HepG2 (cell line): ENCODE measurements around the gene ABAT. TPM values are rescaled to one million over a fixed set of nuclear protein-coding genes. Genes with fewer than 3 reads are reported as not detected.

Experiments used
- ATAC-seq: fragments of 200-7000 bp; cut with Tn5 transposase; 3 replicates; pipeline ENCODE4 v1.9.1; 2020; ENCODE audit warnings: mild to moderate bottlenecking, moderate library complexity
- BruUV-seq: library from RNA; stranded (reverse); fragments of 400-500 nt; replicated peaks from 2 replicates; lab custom pipeline; 2021; lab: Mats Ljungman, UMichigan
- CTCF ChIA-PET: fragments of 300-600 bp; formaldehyde crosslinking; extraction: SDS; loops from one replicate; lab custom pipeline; 2021; ENCODE audit warnings: low total read pairs, inconsistent platforms, low intra/inter-chr PET ratio; lab: Yijun Ruan, JAX
- POLR2A ChIA-PET: fragments of 350-600 bp; sonication (Branson Sonifier 250); formaldehyde crosslinking; loops from one replicate; lab custom pipeline; 2020; ENCODE audit warnings: antibody characterized with exemption, inconsistent platforms; lab: Yijun Ruan, JAX
- DNase-seq: peaks from one replicate; pipeline ENCODE4 v3.0.0-alpha.2; 2015; ENCODE audit warnings: low spot score
- FAIRE-seq: peaks from 3 replicates; lab custom pipeline; 2011; peaks lifted over from hg19 to GRCh38; lab: Jason Lieb, UNC
- H2AFZ ChIP-seq: one replicate; pipeline ENCODE4 v1.6.1; 2011; ENCODE audit warnings: low read length, inconsistent platforms
- H3K27ac ChIP-seq: fragments of 300-600 bp; 3 replicates; pipeline ENCODE4 v1.8.0; 2011; ENCODE audit warnings: mixed run types, mild to moderate bottlenecking, mixed read lengths, low read length, inconsistent platforms; ENCODE audit not compliant: insufficient read depth; ENCODE audit errors: extremely low read length
- H3K27me3 ChIP-seq, 2 experiments: fragments of 200-600 bp in 1 of 2; 2 replicates in 1 of 2; 3 replicates in 1 of 2; pipeline versions ENCODE4 v1.6.0 to v1.8.0; 2011; ENCODE audit warnings: low read length in 2 of 2, mild to moderate bottlenecking in 2 of 2, moderate library complexity in 2 of 2, inconsistent platforms in 1 of 2; ENCODE audit not compliant: insufficient read depth in 2 of 2, control insufficient read depth in 1 of 2
- H3K36me3 ChIP-seq, 2 experiments: fragments of 200-600 bp in 1 of 2; replicated peaks in 1 of 2; 2 replicates in 1 of 2; 3 replicates in 1 of 2; pipeline versions ENCODE4 v1.5.1 to v1.8.0; 2011; ENCODE audit warnings: low read length in 2 of 2, inconsistent platforms in 1 of 2; ENCODE audit not compliant: insufficient read depth in 2 of 2, control insufficient read depth in 1 of 2
- H3K4me1 ChIP-seq: 2 replicates; pipeline ENCODE4 v1.5.1; 2012; ENCODE audit warnings: low read length, inconsistent platforms; ENCODE audit not compliant: insufficient read depth
- H3K4me2 ChIP-seq: 2 replicates; pipeline ENCODE4 v1.6.0; 2011; ENCODE audit warnings: low read depth, low read length, inconsistent platforms
- H3K4me3 ChIP-seq, 3 experiments: fragments of 200-600 bp in 1 of 3; sonication (generic), shearing (Covaris generic) in 1 of 3; replicated peaks in 1 of 3; 2 replicates each; pipeline ENCODE4 v1.5.1; 2011 to 2016; ENCODE audit warnings: low read length in 3 of 3, inconsistent platforms in 2 of 3, low read depth in 2 of 3, mild to moderate bottlenecking in 2 of 3, control low read depth in 1 of 3, mixed read lengths in 1 of 3; ENCODE audit not compliant: insufficient read depth in 1 of 3
- H3K79me2 ChIP-seq: one replicate; pipeline ENCODE4 v1.6.1; 2011; ENCODE audit warnings: low read length, inconsistent platforms; ENCODE audit not compliant: insufficient read depth
- H3K9ac ChIP-seq: 2 replicates; pipeline ENCODE4 v1.6.0; 2011; ENCODE audit warnings: mild to moderate bottlenecking, low read depth, low read length, inconsistent platforms; ENCODE audit not compliant: insufficient read depth
- H3K9me3 ChIP-seq: 2 replicates; pipeline ENCODE4 v1.5.1; 2012; ENCODE audit warnings: mild to moderate bottlenecking, low read length
- H4K20me1 ChIP-seq: 2 replicates; pipeline ENCODE4 v1.6.0; 2011; ENCODE audit warnings: inconsistent platforms, mild to moderate bottlenecking, low read length, moderate library complexity; ENCODE audit not compliant: insufficient read depth
- AHR ChIP-seq: IDR thresholded peaks from 2 replicates; pipeline ENCODE4 v1.6.1; 2018; ENCODE audit warnings: missing genetic modification reagents, missing compliant biosample characterization
- FOXA1 ChIP-seq, 2 experiments: fragments of 450-650 bp in 1 of 2; sonication (generic) in 1 of 2; formaldehyde crosslinking in 1 of 2; IDR thresholded peaks; 2 replicates each; pipeline versions ENCODE4 v1.4.0 to v1.6.1; 2016 to 2020; ENCODE audit warnings: missing genetic modification reagents in 1 of 2
- GMEB1 ChIP-seq: sonication (generic); formaldehyde crosslinking; IDR thresholded peaks from 2 replicates; pipeline ENCODE4 v1.5.1; 2020; ENCODE audit warnings: missing genetic modification reagents, mild to moderate bottlenecking, borderline replicate concordance
- JUNB ChIP-seq: sonication (generic); formaldehyde crosslinking; IDR thresholded peaks from 2 replicates; pipeline ENCODE4 v1.8.0; 2022; ENCODE audit warnings: missing genetic modification reagents, mild to moderate bottlenecking, borderline replicate concordance
- MLXIP ChIP-seq: sonication (generic); formaldehyde crosslinking; IDR thresholded peaks from 2 replicates; pipeline ENCODE4 v1.9.0; 2021; ENCODE audit warnings: missing genetic modification reagents, borderline replicate concordance
- NFE2L1 ChIP-seq: sonication (generic); formaldehyde crosslinking; IDR thresholded peaks from 2 replicates; pipeline ENCODE4 v1.4.0; 2020; ENCODE audit warnings: missing genetic modification reagents, mild to moderate bottlenecking, borderline replicate concordance
- RBFOX2 ChIP-seq: fragments of 200-400 bp; formaldehyde crosslinking; IDR thresholded peaks from 2 replicates; pipeline ENCODE4 v1.6.1; 2017; ENCODE audit warnings: low read depth, mild to moderate bottlenecking, low read length
- ZNF180 ChIP-seq: sonication (generic); formaldehyde crosslinking; IDR thresholded peaks from 2 replicates; pipeline ENCODE4 v1.4.0; 2020; ENCODE audit warnings: low read depth, missing genetic modification reagents, borderline replicate concordance
- ZNF776 ChIP-seq: sonication (generic); formaldehyde crosslinking; IDR thresholded peaks from 2 replicates; pipeline ENCODE4 v1.4.0; 2020; ENCODE audit warnings: mild to moderate bottlenecking, missing genetic modification reagents
- WGBS: methylation state at CpG from one replicate; pipeline ENCODE4 v1.1.6; 2017; ENCODE audit warnings: low lambda C conversion rate; 5-methylcytosine and 5-hydroxymethylcytosine counted together
- in situ Hi-C: cut with HindIII; loops from 2 replicates; pipeline ENCODE4 v1.10.0; 2017; ENCODE audit warnings: low pct_unique_long_range_greater_than_20kb; ENCODE audit not compliant: extremely low pct_ligation_motif_present
- intact Hi-C: fragments of 100-400 bp; cut with micrococcal nuclease; formaldehyde crosslinking; loops from one replicate; pipeline ENCODE4 v1.10.0; 2022; ENCODE audit not compliant: unreplicated experiment
- polyA plus RNA-seq, 8 experiments: library from polyadenylated mRNA; depleted of rRNA in 3 of 8; stranded (reverse) in 7 of 8; unstranded in 1 of 8; fragments of >200 nt; fragmentation: Illumina TruSeq in 4 of 8; extraction: Trizol in 4 of 8; gene quantifications; 2 replicates each; pipeline versions ENCODE4 v1.2.1 to v1.2.3, GENCODE V29; 2011 to 2016; ENCODE audit warnings: low read depth in 4 of 8, missing spikeins in 1 of 8, mixed read lengths in 1 of 8; ENCODE audit not compliant: insufficient read depth in 1 of 8
- total RNA-seq, 5 experiments: library from RNA; depleted of rRNA; stranded (reverse); fragments of >200 nt; fragmentation: Illumina TruSeq; extraction: Trizol; gene quantifications; 2 replicates each; pipeline ENCODE4 v1.2.3, GENCODE V29; 2016; ENCODE audit warnings: low read depth in 1 of 5

The ABAT gene
- total and polyA plus RNA-seq, 2 of the 13 experiments (the other 11 are each of a cell fraction or from before 2014, with no cell fraction given): 47.6 to 97.3 TPM

GRCh38 chr16:8812162-8812843 lies 137.9 kb downstream of the ABAT start:
- H2AFZ ChIP-seq: no peak overlapping the region
- no peaks in the 10 kb centered on the region for H3K27me3 ChIP-seq
- no peaks in the 10 kb centered on the region for H3K4me1 ChIP-seq
- TF ChIP-seq NFE2L1 (CRISPR knock-in tag) (no peak), ZNF776 (CRISPR knock-in tag) (no peak), FOXA1 (IDR thresholded peaks at IDR 0.05) (no peak), FOXA1 (CRISPR knock-in tag; IDR thresholded peaks at IDR 0.05) (0 out of 2 replicates have a peak, but pooled peaks have one; percentile 23), JUNB (no peak), MLXIP (CRISPR knock-in tag) (no peak), ZNF180 (CRISPR knock-in tag) (no peak), AHR (CRISPR knock-in tag) (no peak), GMEB1 (CRISPR knock-in tag) (no peak), RBFOX2 (peak; percentile 59)
- H3K36me3 ChIP-seq: peaks cover 59 to 94% of the 10 kb centered on the region in 2 experiments
- CTCF ChIA-PET: no interaction called here
- H3K9me3 ChIP-seq: no peaks in the 10 kb centered on the region
- 87% methylated on average over 12 of the region's 12 CpGs for WGBS
- peaks cover 4% of the 10 kb centered on the region for H3K79me2 ChIP-seq
- FAIRE-seq (no peak), ATAC-seq (no peak), DNase-seq (no peak)
- intact Hi-C loops (no loop called here), in situ Hi-C loops (no loop called here)
- POLR2A ChIA-PET: no interaction called here
- H3K27ac ChIP-seq: no peak overlapping the region
- H3K4me2 ChIP-seq: no peak overlapping the region
- no peak overlapping the region for H3K9ac ChIP-seq
- BruUV-seq: no TSS peak
- no peaks in the 10 kb centered on the region for H4K20me1 ChIP-seq
- no peak overlapping the region for H3K4me3 ChIP-seq
